HUES48 (cell line): ENCODE results near the gene RPS6KA5.

Experiments used
- H3K27ac ChIP-seq: one replicate; pipeline ENCODE4 v1.7.0; 2013; ENCODE audit warnings: low read depth, low read length, inconsistent platforms
- H3K27me3 ChIP-seq: 2 replicates; pipeline ENCODE4 v1.6.1; 2013; ENCODE audit warnings: mild to moderate bottlenecking, low read length; ENCODE audit not compliant: control insufficient read depth, insufficient read depth
- H3K36me3 ChIP-seq: 2 replicates; pipeline ENCODE4 v1.6.1; 2013; ENCODE audit warnings: low read length; ENCODE audit not compliant: control insufficient read depth, insufficient read depth
- H3K4me1 ChIP-seq: 2 replicates; pipeline ENCODE4 v1.6.1; 2013; ENCODE audit warnings: mild to moderate bottlenecking, low read length; ENCODE audit not compliant: control insufficient read depth, insufficient read depth
- H3K4me3 ChIP-seq: 2 replicates; pipeline ENCODE4 v1.5.1; 2013; ENCODE audit warnings: mild to moderate bottlenecking, low read depth, low read length
- H3K9ac ChIP-seq: 2 replicates; pipeline ENCODE4 v1.6.1; 2013; ENCODE audit warnings: mild to moderate bottlenecking, low read depth, low read length, moderate library complexity
- H3K9me3 ChIP-seq: 2 replicates; pipeline ENCODE4 v1.6.1; 2013; ENCODE audit warnings: low read length; ENCODE audit not compliant: control insufficient read depth, insufficient read depth

Gene RPS6KA5

GRCh38 chr14:90815822-90816662, 244.4 kb downstream of the RPS6KA5 start, which contains the start of gene TTC7B:
Gene TTC7B, minus strand, starts transcription at chr14:90816430. Its CDS starts 135 bp downstream, at chr14:90816295.
- Histone ChIP-seq H3K9ac (peak within 1 kb of the TSS; percentile 48; the same call in 1 of the 2 replicates), H3K4me3 (peak within 1 kb of the TSS; percentile 69), H3K4me1 (no peaks in the 10 kb centered on the region), H3K27me3 (peaks cover 12% of the 10 kb centered on the region; the same call in 1 of the 2 replicates), H3K9me3 (no peaks in the 10 kb centered on the region), H3K27ac (no peak within 1 kb of the TSS), H3K36me3 (no peaks in the 10 kb centered on the region)

GRCh38 chr14:90815572-90815821, 244.9 kb downstream of the RPS6KA5 start:
- H3K9me3 ChIP-seq = no peaks in the 10 kb centered on the region
- H3K4me3 ChIP-seq = peak overlapping the region; percentile 69
- H3K27ac ChIP-seq = no peak overlapping the region
- peaks cover 12% of the 10 kb centered on the region; the same call in 1 of the 2 replicates for H3K27me3 ChIP-seq
- no peaks in the 10 kb centered on the region for H3K36me3 ChIP-seq
- no peak overlapping the region for H3K9ac ChIP-seq
- H3K4me1 ChIP-seq = no peaks in the 10 kb centered on the region

- Histone ChIP-seq H3K4me3 (peak overlapping the region; percentile 69), H3K27ac (no peak overlapping the region), H3K4me1 (no peaks in the 10 kb centered on the region), H3K36me3 (no peaks in the 10 kb centered on the region), H3K9me3 (no peaks in the 10 kb centered on the region), H3K9ac (no peak overlapping the region), H3K27me3 (peaks cover 12% of the 10 kb centered on the region; the same call in 1 of the 2 replicates)
These were observed 245.5 kb downstream of the RPS6KA5 start for GRCh38 chr14:90814806-90815571.

GRCh38 chr14:90813442-90813841, 247.0 kb downstream of the RPS6KA5 start:
- Histone ChIP-seq H3K27ac (no peak overlapping the region), H3K4me1 (no peaks in the 10 kb centered on the region), H3K4me3 (no peak overlapping the region), H3K9ac (no peak overlapping the region), H3K9me3 (no peaks in the 10 kb centered on the region), H3K27me3 (peaks cover 12% of the 10 kb centered on the region; the same call in 1 of the 2 replicates), H3K36me3 (no peaks in the 10 kb centered on the region)

- no peaks in the 10 kb centered on the region for H3K36me3 ChIP-seq
- no peak overlapping the region for H3K9ac ChIP-seq
- no peak overlapping the region for H3K27ac ChIP-seq
- H3K4me3 ChIP-seq = no peak overlapping the region
- peaks cover 9% of the 10 kb centered on the region; the same call in 1 of the 2 replicates for H3K27me3 ChIP-seq
- H3K9me3 ChIP-seq = no peaks in the 10 kb centered on the region
- H3K4me1 ChIP-seq = no peaks in the 10 kb centered on the region
These were observed 248.3 kb downstream of the RPS6KA5 start for GRCh38 chr14:90812109-90812508.

- H3K27ac ChIP-seq = no peak overlapping the region
- H3K4me1 ChIP-seq = no peaks in the 10 kb centered on the region
These were observed 248.8 kb downstream of the RPS6KA5 start for GRCh38 chr14:90811641-90812040.

GRCh38 chr14:90810806-90811205, 249.6 kb downstream of the RPS6KA5 start:
- Histone ChIP-seq H3K9ac (no peak overlapping the region), H3K4me1 (no peaks in the 10 kb centered on the region), H3K9me3 (no peaks in the 10 kb centered on the region), H3K4me3 (no peak overlapping the region), H3K36me3 (no peaks in the 10 kb centered on the region), H3K27me3 (0 out of 2 replicates have a peak, but pooled peaks cover 8% of the 10 kb centered on the region), H3K27ac (no peak overlapping the region)

More at GRCh38 chr14:90811641-90812040, 248.8 kb downstream of the RPS6KA5 start:
- Histone ChIP-seq H3K36me3 (no peaks in the 10 kb centered on the region), H3K4me3 (no peak overlapping the region), H3K27me3 (0 out of 2 replicates have a peak, but pooled peaks cover 8% of the 10 kb centered on the region), H3K9ac (no peak overlapping the region), H3K9me3 (no peaks in the 10 kb centered on the region)

- Histone ChIP-seq H3K4me1 (no peaks in the 10 kb centered on the region), H3K9ac (no peak overlapping the region), H3K27me3 (no peaks in the 10 kb centered on the region), H3K27ac (no peak overlapping the region), H3K9me3 (no peaks in the 10 kb centered on the region), H3K4me3 (no peak overlapping the region), H3K36me3 (no peaks in the 10 kb centered on the region)
These were observed 250.7 kb downstream of the RPS6KA5 start for GRCh38 chr14:90809530-90810312.

- no peak overlapping the region for H3K9ac ChIP-seq
- no peak overlapping the region for H3K27ac ChIP-seq
- H3K4me1 ChIP-seq = no peaks in the 10 kb centered on the region
- H3K27me3 ChIP-seq = no peaks in the 10 kb centered on the region
- no peaks in the 10 kb centered on the region for H3K36me3 ChIP-seq
- no peaks in the 10 kb centered on the region for H3K9me3 ChIP-seq
- H3K4me3 ChIP-seq = no peak overlapping the region
These were observed 251.5 kb downstream of the RPS6KA5 start for GRCh38 chr14:90808759-90809529.

GRCh38 chr14:90807060-90807459, 253.4 kb downstream of the RPS6KA5 start:
- Histone ChIP-seq H3K4me1 (no peaks in the 10 kb centered on the region), H3K9me3 (no peaks in the 10 kb centered on the region), H3K27me3 (no peaks in the 10 kb centered on the region), H3K27ac (no peak overlapping the region), H3K36me3 (no peaks in the 10 kb centered on the region), H3K4me3 (no peak overlapping the region), H3K9ac (no peak overlapping the region)
